ENCODE results near the gene TSPEAR. TPM values are rescaled to one million over a fixed set of nuclear protein-coding genes. Genes with fewer than 3 reads are reported as not detected.

Gene TSPEAR
- total and polyA plus RNA-seq, 9 of the 15 experiments (the other 6 are each of a cell fraction or from before 2014, with no cell fraction given): not detected

DNA sequence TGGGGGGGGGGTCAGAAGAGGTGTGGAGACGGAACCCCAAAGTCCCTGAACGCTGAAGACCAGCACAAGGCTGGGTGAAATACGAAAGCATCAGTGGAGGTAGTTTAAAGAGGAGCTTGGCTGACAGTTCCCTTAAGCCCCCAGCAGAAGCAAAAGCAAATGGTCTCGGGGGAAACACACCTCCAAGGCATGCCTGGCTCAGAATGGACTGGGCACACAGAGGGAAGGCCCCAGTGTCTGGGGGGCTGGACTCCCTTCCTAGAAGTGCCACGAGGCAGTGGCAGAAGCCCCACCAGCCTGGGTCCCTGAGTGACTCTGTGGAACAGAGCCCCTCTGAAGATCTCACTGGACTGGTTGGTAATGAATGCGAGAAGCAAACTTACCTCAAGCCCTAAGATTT lies 46.4 kb upstream of the TSPEAR start:
- peaks cover 11 to 30% of the 10 kb centered on the region in 2 experiments; a peak in 4 of 5 replicates for H3K27me3 ChIP-seq (ENCODE audit: control insufficient read depth in 2 of 2, insufficient read depth in 2 of 2, low read length in 2 of 2)
- no peaks in the 10 kb centered on the region for H3K9me3 ChIP-seq (replicated peaks; ENCODE audit: control insufficient read depth, insufficient read depth, low read depth, low read length)
- intact Hi-C loops (cut with micrococcal nuclease): no loop called here
- H3K27ac ChIP-seq (ENCODE audit: extremely low read depth, low read depth, low read length): no peak overlapping the region
- no peak for ATAC-seq
- POLR2A ChIA-PET: no interaction called here
- CTCF ChIA-PET (ENCODE audit: low intra/inter-chr PET ratio): no interaction called here
- H4K20me1 ChIP-seq (replicated peaks; ENCODE audit: control insufficient read depth, insufficient read depth, low read length): 0 out of 2 replicates have a peak, but pooled peaks cover 8% of the 10 kb centered on the region
- H3K4me1 ChIP-seq (replicated peaks in 1 of 2; ENCODE audit: control insufficient read depth in 2 of 2, insufficient read depth in 2 of 2, low read length in 2 of 2): peaks cover 0 to 29% of the 10 kb centered on the region in 2 experiments; a peak in 2 of 5 replicates
- no peak for DNase-seq (ENCODE audit: extremely low read depth in 1 of 4, low spot score in 3 of 4)
- TF ChIP-seq FUS (optimal IDR thresholded peaks at IDR 0.05; ENCODE audit: low read depth, low read length) (no peak), NBN (IDR thresholded peaks at IDR 0.05; ENCODE audit: low read depth) (no peak), HDAC3 (IDR thresholded peaks at IDR 0.05; ENCODE audit: borderline replicate concordance, partially characterized antibody) (no peak)
- TF ChIP-seq, protein P1, sequence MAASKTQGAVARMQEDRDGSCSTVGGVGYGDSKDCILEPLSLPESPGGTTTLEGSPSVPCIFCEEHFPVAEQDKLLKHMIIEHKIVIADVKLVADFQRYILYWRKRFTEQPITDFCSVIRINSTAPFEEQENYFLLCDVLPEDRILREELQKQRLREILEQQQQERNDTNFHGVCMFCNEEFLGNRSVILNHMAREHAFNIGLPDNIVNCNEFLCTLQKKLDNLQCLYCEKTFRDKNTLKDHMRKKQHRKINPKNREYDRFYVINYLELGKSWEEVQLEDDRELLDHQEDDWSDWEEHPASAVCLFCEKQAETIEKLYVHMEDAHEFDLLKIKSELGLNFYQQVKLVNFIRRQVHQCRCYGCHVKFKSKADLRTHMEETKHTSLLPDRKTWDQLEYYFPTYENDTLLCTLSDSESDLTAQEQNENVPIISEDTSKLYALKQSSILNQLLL (CRISPR knock-in tag; IDR thresholded peaks at IDR 0.05; ENCODE audit: borderline replicate concordance): no peak
- no peaks in the 10 kb centered on the region for H3K79me2 ChIP-seq (ENCODE audit: control insufficient read depth, insufficient read depth, low read length)
- no peak for FAIRE-seq
- no peak overlapping the region for H3K4me3 ChIP-seq
- BruUV-seq (replicated peaks): no TSS peak
- 13% methylated on average over 6 of the region's 6 CpGs for WGBS (ENCODE audit: insufficient coverage, low coverage, missing lambda C conversion rate)
- no peaks in the 10 kb centered on the region for H3K9me1 ChIP-seq (ENCODE audit: control insufficient read depth, insufficient read depth, low read length)
- H3K4me2 ChIP-seq (ENCODE audit: insufficient read depth, low read length): no peak overlapping the region
- no peaks in the 10 kb centered on the region for H3K36me3 ChIP-seq (ENCODE audit: control insufficient read depth, insufficient read depth, low read length)
- no peak overlapping the region for H3K9ac ChIP-seq (ENCODE audit: insufficient read depth in 1 of 2, low read depth in 2 of 2, low read length in 2 of 2)
- H2AFZ ChIP-seq (ENCODE audit: low read depth, low read length): no peak overlapping the region
- in situ Hi-C loops (cut with MboI): no loop called here
